ENCODE results near the gene PLCL2. TPM values are rescaled to one million over a fixed set of nuclear protein-coding genes. Genes with fewer than 3 reads are reported as not detected.
A peak's percentile ranks its signal among the peaks of the same experiment; 100 is the strongest.

The PLCL2 gene
- total and polyA plus RNA-seq, 10 of the 15 experiments (the other 5 are each of a cell fraction or from before 2014, with no cell fraction given) = 7.5 to 37.3 (median 21.7) TPM

DNA sequence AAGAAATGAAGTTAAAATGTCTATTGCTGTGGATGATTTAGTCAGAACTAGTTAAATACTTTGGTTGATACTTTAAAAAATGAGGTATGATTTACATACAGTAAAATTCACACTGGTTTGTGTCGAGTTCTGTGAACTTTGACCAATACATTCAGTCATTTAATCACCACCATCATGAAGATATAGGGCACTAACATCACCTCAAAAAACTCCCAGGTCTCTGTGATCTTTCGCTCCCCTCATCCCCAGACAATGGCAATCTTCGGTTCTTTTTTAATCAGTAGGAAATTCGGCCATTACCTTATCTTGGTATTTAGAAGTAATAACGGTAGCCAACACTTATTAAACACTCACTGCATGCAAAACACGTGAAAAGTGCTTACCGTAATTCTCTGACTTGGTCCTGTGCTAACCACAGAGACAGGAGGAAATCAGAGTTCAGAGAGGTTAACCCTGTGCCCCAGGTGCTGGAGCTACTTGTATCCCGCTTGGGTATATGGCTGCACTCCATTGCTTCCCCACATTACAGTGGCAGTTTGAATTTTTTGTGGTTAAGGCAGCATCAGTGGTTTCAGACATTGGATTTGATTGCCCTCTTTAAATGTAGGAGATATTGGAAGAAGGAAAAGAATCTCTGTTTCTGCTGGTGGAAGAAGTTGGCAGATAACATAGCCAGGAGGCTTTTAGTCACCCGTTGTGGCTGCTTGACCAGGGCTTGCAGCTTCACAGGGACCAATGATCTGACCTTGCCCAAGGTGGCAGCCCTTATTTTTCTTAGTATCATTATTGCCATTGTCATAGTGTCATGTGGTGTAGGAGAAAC is 4.2 kb downstream of the PLCL2 start (continued):
- TF ChIP-seq MEF2A (IDR thresholded peaks at IDR 0.05; ENCODE audit: insufficient read depth, low read depth, low read length) (no peak), POU2F2 (IDR thresholded peaks at IDR 0.05; ENCODE audit: borderline replicate concordance, low read depth, low read length) (no peak), RBBP5 (conservative IDR thresholded peaks at IDR 0.05) (no peak), ETV6 (conservative IDR thresholded peaks at IDR 0.05 in 1 of 2, IDR thresholded peaks at IDR 0.05 in 1 of 2; ENCODE audit: borderline replicate concordance in 1 of 2, low read depth in 1 of 2) (no peak), TCF12 (IDR thresholded peaks at IDR 0.05; ENCODE audit: low read depth, low read length) (no peak), ZSCAN29 (IDR thresholded peaks at IDR 0.05) (no peak), SREBF2 (IDR thresholded peaks at IDR 0.05; ENCODE audit: low read length) (no peak), HDAC2 (IDR thresholded peaks at IDR 0.05) (no peak), TAF1 (IDR thresholded peaks at IDR 0.05; ENCODE audit: borderline replicate concordance, low read depth, low read length) (no peak), SIX5 (IDR thresholded peaks at IDR 0.05; ENCODE audit: low read depth, low read length, severe bottlenecking) (no peak), BMI1 (IDR thresholded peaks at IDR 0.05; ENCODE audit: borderline replicate concordance) (no peak), SMARCA5 (IDR thresholded peaks at IDR 0.05) (0 out of 2 replicates have a peak, but pooled peaks have one; percentile 31), RCOR1 (conservative IDR thresholded peaks at IDR 0.05; ENCODE audit: low read depth, low read length) (no peak)
- TF ChIP-seq, protein P1, sequence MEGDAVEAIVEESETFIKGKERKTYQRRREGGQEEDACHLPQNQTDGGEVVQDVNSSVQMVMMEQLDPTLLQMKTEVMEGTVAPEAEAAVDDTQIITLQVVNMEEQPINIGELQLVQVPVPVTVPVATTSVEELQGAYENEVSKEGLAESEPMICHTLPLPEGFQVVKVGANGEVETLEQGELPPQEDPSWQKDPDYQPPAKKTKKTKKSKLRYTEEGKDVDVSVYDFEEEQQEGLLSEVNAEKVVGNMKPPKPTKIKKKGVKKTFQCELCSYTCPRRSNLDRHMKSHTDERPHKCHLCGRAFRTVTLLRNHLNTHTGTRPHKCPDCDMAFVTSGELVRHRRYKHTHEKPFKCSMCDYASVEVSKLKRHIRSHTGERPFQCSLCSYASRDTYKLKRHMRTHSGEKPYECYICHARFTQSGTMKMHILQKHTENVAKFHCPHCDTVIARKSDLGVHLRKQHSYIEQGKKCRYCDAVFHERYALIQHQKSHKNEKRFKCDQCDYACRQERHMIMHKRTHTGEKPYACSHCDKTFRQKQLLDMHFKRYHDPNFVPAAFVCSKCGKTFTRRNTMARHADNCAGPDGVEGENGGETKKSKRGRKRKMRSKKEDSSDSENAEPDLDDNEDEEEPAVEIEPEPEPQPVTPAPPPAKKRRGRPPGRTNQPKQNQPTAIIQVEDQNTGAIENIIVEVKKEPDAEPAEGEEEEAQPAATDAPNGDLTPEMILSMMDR (IDR thresholded peaks at IDR 0.05 in 2 of 3, conservative IDR thresholded peaks at IDR 0.05 in 1 of 3; ENCODE audit: control insufficient read depth in 2 of 3, extremely low read depth in 1 of 3, insufficient read depth in 1 of 3, low read depth in 3 of 3, low read length in 3 of 3) = no peak
- TF ChIP-seq, protein P2, sequence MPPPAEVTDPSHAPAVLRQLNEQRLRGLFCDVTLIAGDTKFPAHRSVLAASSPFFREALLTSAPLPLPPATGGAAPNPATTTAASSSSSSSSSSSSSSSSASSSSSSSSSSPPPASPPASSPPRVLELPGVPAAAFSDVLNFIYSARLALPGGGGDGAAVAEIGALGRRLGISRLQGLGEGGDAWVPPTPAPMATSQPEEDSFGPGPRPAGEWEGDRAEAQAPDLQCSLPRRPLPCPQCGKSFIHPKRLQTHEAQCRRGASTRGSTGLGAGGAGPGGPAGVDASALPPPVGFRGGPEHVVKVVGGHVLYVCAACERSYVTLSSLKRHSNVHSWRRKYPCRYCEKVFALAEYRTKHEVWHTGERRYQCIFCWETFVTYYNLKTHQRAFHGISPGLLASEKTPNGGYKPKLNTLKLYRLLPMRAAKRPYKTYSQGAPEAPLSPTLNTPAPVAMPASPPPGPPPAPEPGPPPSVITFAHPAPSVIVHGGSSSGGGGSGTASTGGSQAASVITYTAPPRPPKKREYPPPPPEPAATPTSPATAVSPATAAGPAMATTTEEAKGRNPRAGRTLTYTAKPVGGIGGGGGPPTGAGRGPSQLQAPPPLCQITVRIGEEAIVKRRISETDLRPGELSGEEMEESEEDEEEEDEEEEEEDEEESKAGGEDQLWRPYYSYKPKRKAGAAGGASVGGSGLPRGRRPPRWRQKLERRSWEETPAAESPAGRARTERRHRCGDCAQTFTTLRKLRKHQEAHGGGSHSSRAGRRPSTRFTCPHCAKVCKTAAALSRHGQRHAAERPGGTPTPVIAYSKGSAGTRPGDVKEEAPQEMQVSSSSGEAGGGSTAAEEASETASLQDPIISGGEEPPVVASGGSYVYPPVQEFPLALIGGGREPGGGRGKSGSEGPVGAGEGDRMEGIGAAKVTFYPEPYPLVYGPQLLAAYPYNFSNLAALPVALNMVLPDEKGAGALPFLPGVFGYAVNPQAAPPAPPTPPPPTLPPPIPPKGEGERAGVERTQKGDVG (CRISPR knock-in tag; IDR thresholded peaks at IDR 0.05) = no peak
- TF ChIP-seq, protein P3, sequence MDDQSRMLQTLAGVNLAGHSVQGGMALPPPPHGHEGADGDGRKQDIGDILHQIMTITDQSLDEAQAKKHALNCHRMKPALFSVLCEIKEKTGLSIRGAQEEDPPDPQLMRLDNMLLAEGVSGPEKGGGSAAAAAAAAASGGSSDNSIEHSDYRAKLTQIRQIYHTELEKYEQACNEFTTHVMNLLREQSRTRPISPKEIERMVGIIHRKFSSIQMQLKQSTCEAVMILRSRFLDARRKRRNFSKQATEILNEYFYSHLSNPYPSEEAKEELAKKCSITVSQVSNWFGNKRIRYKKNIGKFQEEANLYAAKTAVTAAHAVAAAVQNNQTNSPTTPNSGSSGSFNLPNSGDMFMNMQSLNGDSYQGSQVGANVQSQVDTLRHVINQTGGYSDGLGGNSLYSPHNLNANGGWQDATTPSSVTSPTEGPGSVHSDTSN (IDR thresholded peaks at IDR 0.05; ENCODE audit: insufficient replicate concordance, low read depth, low read length) = no peak
- TF ChIP-seq, protein P4, sequence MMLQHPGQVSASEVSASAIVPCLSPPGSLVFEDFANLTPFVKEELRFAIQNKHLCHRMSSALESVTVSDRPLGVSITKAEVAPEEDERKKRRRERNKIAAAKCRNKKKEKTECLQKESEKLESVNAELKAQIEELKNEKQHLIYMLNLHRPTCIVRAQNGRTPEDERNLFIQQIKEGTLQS (IDR thresholded peaks at IDR 0.05; ENCODE audit: borderline replicate concordance, extremely low read depth, low read depth, low read length) = no peak
- TF ChIP-seq, protein P5, sequence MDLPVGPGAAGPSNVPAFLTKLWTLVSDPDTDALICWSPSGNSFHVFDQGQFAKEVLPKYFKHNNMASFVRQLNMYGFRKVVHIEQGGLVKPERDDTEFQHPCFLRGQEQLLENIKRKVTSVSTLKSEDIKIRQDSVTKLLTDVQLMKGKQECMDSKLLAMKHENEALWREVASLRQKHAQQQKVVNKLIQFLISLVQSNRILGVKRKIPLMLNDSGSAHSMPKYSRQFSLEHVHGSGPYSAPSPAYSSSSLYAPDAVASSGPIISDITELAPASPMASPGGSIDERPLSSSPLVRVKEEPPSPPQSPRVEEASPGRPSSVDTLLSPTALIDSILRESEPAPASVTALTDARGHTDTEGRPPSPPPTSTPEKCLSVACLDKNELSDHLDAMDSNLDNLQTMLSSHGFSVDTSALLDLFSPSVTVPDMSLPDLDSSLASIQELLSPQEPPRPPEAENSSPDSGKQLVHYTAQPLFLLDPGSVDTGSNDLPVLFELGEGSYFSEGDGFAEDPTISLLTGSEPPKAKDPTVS (IDR thresholded peaks at IDR 0.05; ENCODE audit: low read depth, low read length) = no peak

Data from GM12878 (cell line).